NCI-H2227 (cell line): ENCODE data around the gene EYS.
"Not testable (repeated sequence)": the region's sequence is repeated elsewhere in the genome, so short reads cannot be mapped to it uniquely, and the experiment has no call there.

ENCODE experiments used
- DNase-seq: peaks from one replicate; lab custom pipeline; 2025; ENCODE audit not compliant: unreplicated experiment; lab: John Stamatoyannopoulos, UW

Gene EYS

DNA sequence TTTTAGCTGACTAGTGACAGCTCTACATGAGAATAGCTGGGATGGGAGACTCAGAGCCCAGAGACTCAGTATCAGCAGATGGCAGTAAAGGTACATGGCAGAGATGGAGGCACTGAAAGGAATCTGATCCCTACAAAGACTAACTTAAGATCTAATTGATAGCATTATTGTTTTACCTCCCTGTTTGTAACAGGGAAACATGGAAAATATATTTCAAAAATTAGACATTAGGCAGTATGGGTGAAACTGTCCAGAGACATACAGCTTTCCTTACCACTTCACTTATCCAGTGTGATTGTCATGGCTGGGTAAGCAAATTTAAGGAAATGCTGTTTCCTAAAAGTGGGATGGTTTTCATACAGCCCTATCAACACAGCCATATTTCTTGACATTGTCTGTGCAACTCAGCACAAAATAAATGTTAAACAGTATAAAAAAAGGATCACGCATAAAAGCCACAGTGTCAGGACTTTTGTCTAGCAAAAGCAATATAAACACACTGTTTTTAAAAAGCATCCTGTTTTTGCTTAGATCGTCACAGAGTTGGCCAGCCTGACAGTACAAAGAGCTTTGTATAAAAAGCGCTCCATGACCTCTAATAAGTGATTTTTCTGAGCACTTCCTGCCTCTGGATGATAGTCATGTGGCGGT is 1694.5 kb downstream of the EYS start:
- DNase-seq = peak; percentile 42

DNA sequence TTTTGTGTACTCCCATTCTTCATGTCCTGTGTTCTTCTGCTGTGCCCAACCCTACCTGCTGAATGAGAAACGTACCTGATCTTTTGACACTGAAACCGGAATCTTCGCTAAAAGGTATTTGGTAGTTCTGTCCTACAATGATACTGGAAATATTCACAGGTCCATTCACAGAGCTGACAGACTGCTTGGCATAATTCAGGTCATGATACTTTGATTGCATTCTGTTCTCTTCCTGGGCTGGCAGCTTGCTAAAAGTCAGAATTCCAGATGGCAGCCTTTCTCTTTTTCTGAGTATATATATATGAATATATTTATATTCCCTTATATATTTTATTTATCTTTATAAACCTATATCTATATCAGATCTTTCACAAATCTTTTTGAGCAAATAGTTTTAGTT is 1696.4 kb downstream of the EYS start:
- no peak for DNase-seq

DNA sequence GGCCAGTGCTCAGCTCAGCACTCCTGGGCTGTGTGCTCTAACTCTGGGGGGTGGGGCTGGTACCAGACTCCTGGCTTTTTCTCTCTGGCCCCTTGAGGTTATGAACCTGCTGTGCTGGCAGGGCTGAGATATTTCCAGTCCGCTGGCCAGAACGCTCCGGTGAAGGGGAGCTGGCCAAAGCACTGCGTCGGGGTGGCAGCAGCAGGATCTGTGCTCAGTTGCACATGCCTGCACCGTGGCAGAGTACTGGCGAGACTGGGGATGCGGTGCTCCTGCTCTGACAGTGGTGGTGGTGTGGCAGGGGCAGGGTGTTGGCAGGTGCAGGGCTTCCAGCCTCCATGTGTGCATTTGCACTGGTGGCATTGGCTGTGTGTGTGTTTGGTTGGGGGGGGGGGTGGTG is 1697.0 kb downstream of the EYS start:
- DNase-seq = no peak

DNA sequence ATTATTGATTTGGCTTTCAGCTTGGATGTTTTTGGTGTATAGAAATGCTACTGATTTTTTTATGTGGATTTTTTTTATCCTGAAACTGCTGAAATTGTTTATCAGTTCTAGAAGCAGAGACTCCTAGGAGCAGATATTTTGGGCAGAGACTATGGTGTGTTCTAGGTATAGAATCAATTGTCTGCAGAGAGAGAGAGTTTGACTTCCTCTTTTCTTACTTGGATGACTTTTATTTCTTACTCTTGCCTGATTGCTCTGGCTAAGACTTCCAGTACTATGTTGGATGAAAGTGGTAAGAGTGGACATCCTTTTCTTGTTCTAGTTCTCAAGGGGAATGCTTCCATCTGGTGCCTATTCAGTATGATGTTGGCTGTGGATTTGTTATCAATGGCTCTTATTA is 1700.8 kb downstream of the EYS start:
- no peak for DNase-seq

- DNase-seq = peak; percentile 2
These were observed 1706.1 kb downstream of the EYS start for GRCh38 chr6:64000818-64001491.

DNA sequence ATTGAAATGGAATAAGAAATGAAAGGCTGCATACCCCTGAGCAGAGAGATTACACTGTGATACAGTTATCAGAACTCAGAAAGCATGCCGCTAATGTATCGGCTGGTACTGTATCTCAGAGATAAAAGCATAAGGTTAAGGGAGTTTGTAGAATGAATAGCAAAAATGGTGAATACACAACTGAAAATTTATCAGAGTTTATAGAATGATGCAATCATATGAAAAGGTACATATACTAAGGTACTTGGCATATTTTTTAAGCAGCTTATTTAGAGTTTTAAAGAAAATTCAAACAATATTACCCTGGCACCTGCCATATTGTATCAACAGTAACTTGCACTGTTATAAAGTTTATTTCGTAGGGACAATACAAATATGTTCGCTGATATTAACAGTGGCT is 1707.4 kb downstream of the EYS start:
- DNase-seq = no peak

DNA sequence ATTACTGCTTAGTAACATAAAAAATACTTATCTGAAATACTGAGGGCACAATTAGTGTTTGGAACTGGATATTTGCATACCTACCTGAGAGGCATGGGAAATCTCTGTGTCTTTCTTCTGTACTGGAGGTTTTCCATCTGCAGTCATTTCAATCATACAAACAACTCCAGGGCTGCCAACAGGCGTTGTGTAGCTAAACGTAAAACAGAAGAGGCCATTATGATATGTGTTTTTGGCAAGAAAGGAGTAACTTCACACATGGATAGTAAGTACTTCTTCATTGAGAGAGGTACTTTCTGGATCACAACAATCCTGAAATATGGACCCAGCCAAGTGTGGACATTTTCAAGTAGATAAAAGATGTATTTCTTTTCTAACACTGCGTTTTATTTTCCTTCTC is 1708.0 kb downstream of the EYS start:
- DNase-seq = no peak

DNA sequence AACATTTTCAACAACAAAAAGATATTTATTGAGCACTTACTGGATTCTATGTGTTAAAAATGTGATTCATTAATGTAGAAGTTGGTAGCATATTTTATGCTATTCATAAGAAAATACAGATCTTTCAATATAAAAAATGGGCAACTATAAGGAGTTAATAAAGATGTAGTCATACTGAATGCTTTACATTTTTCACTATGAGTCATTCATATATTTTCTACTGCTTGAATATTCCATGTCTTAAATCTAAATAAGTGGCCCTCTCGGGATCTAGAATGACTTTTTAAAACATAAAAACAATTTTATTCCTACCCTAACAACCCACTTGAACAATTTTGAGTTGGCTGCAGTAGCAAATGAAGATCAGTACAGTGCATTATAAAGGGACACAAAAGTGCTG is 1709.3 kb downstream of the EYS start:
- DNase-seq = no peak

GRCh38 chr6:63997221-63997620 is 1709.8 kb downstream of the EYS start:
- DNase-seq = no peak

GRCh38 chr6:63985223-63985622 is 1721.8 kb downstream of the EYS start:
- no peak for DNase-seq

DNA sequence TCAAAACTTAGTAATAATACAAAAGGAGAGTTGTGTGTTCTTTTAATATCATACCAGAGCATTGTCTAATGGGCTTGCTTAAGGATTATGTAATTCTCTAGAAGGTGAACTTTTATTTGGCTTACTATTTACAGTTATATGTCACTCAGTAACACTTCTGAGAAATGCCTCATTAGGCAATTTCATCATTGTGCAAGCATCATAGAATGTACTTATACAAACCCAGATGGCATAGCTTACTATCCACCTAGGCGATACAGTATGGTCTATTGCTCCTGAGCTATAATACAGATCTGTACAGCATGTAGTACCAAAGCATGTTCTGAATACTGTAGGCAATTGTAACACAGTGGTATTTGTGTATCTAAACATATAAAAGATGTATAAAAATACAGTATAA is 1731.3 kb downstream of the EYS start:
- DNase-seq = no peak

DNA sequence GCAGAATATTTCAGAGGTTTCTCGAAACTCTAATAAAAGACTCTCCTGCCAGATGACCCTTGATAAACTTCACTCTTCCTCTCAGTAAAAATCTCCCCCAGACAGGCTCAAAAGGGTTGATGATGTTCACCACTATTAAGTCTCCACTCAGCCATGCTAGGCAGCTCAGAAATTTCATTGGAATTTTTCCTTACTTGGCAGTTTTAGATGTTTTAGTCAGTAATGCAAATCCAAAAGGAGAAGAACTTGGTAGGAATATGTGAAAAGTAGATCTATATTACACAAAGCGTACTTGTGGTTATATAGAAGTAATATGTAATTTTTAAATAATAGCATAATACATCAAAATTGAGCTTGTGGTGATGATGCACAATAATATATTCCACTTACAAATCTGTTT is 1738.4 kb downstream of the EYS start:
- DNase-seq = no peak

DNA sequence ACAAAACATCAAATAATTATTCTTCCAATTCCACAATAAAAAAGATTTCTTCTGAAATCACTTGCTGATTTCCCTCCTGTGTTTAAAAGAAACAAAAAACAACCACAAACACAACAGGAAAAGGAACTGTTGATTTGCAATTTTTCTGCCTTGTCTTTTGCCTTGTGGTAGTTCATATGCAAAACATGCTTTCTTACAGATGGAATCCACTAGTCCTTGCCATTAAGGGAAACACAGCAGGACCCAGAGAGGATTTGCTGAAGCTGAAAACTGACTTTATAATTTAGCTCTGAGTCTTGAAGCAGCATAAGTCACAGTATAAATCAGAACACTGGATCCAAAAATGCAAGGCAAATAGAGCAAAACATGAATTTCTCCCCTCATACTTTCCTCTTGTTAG is 1742.7 kb downstream of the EYS start:
- DNase-seq = no peak

DNA sequence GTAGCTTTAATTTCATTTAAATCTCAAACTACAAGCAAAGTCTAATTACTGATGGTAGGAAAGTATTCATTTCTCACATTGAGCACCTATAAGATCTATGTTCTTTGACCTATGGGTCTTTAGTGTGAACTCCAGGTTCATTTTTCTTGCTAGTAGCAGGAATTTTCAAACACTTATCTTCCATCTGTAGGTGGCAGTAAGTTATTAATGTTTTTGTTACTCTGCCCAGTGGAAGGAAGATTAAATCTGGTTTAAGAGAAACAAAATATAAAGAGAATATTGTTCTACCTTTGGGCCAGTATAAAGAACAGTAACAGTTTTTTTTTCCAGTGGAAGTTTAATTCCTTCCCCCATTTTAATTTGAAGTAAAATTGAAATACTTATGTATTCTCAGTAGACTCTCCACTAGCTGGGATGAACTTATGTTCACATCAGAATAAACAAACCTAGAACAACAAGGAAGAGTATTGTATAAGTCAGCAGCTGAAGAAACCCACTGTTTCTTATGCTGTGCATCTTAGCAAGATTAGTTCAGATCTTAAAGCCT is 1743.2 kb downstream of the EYS start:
- no peak for DNase-seq

DNA sequence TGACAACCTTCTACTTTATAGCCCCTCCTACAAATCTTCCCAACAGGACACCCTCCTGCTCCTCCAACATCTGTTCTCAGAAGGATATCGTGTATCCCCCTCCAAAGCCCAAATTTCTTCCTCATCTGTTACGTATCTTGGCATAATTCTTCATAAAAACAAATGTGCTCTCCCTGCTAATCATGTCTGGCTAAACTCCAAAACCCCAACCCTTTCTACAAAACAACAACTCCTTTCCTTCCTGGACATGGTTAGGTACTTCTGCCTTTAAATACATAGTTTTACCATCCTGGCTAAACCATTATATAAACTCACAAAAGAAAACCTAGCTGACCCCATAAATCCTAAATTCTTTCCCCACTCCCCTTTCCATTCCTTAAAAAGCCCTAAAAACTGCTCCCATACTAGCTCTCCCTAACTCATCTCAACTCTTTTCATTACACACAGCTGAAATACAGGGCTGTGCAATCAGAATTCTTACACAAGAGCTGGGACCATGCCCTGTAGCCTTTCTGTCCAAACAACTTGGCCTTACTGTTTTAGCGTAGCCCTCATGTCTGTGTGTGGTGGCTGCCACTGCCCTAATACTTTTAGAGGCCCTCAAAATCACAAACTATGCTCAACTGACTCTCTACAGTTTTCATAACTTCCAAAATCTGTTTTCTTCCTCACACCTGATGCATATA is 1753.5 kb downstream of the EYS start:
- not testable (repeated sequence) for DNase-seq

GRCh38 chr6:63947792-63948529 is 1759.1 kb downstream of the EYS start:
- no peak for DNase-seq

DNA sequence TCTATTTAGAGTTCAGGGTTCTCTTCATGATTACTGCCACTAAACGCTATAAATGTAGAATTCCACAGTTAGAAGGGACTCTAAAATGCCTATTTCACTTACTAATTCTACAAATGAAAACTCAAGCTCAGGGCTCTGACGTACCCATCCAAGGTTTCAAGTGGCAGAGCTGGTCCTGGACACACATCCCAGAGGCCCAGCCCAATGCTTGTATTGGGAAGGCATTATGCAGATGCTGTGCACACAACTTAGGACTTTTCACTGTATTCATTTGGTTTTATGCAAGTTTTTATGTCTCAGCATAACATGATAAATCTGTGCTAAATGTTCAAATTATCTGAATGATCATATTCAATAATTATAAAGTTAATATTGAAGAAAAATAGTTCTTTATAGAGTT is 1761.0 kb downstream of the EYS start:
- DNase-seq = no peak

DNA sequence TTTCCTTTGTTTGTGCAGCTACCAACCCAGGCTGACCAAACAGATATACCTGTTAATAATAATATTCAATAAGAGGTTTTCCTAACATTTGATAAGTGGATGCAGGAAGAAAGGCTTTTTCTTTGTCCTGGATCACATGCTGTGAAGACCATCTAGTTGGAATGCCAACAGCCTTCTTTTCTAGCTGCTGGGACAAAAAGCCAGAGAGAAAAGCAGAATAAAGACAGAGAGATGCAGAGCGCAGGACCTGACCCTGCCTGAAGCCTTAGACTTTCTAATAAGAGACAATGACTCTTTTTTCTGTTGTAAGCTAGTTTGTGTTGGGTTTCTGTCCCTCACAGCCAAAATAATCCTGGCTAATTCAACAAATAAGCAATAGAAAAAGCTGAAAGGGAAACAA is 1763.2 kb downstream of the EYS start:
- DNase-seq = no peak

GRCh38 chr6:63941747-63942470 is 1765.1 kb downstream of the EYS start:
- DNase-seq = no peak

GRCh38 chr6:63940056-63940455 is 1767.0 kb downstream of the EYS start:
- no peak for DNase-seq

- no peak for DNase-seq
These were observed 1770.6 kb downstream of the EYS start for GRCh38 chr6:63936399-63936798.
